Memory B cell (primary cell): ENCODE data around the gene MYLK4.

Source experiments
- ATAC-seq: fragments of 150-1000 bp; cut with Tn5 transposase; 2 replicates; pipeline ENCODE4 v1.10.0; 2021; ENCODE audit warnings: low read depth, mild to moderate bottlenecking, moderate library complexity
- DNase-seq, 2 donors: peaks; one replicate each; pipeline ENCODE4 v3.0.0; 2022; ENCODE audit warnings: low spot score in 2 of 2
- H3K27ac Mint-ChIP-seq: one replicate; pipeline ENCODE4 v1.8.0; 2022; ENCODE audit warnings: mild to moderate bottlenecking, moderate library complexity, mixed read lengths
- H3K27me3 Mint-ChIP-seq: one replicate; pipeline ENCODE4 v1.8.0; 2022; ENCODE audit warnings: mixed read lengths
- H3K36me3 Mint-ChIP-seq: one replicate; pipeline ENCODE4 v1.8.0; 2022; ENCODE audit warnings: mild to moderate bottlenecking, mixed read lengths
- H3K4me1 Mint-ChIP-seq: one replicate; pipeline ENCODE4 v1.8.0; 2022; ENCODE audit warnings: mixed read lengths
- H3K4me3 Mint-ChIP-seq: one replicate; pipeline ENCODE4 v1.8.0; 2022; ENCODE audit warnings: mild to moderate bottlenecking, moderate library complexity, mixed read lengths
- H3K9me3 Mint-ChIP-seq: one replicate; pipeline ENCODE4 v1.8.0; 2022; ENCODE audit warnings: mixed read lengths

MYLK4 gene

DNA sequence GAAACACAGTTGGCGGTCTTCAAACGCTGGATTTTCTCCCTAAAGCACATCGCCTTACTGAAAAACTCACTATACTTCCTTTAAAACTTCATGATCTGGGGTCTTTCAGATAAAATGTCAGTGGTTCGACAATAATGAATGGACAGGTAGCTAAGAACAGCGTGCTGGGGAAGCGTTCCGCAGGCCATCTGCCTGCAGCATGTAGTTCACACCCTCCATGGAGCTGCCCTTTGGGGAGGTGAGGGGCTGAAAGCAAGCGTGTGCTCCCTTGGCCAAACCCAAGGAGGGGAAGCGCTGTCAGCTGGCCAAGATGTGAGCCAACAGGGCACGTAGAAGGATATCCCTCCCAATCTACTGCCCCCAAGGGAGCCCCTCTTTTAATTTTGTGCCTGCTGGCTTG is 20.8 kb downstream of the MYLK4 start:
- Mint-ChIP-seq H3K4me3 (no peak overlapping the region), H3K27ac (no peak overlapping the region), H3K4me1 (peaks cover 13% of the 10 kb centered on the region), H3K36me3 (peaks cover 3% of the 10 kb centered on the region), H3K9me3 (peaks cover 3% of the 10 kb centered on the region), H3K27me3 (peaks cover 9% of the 10 kb centered on the region)
- ATAC-seq, result no peak
- DNase-seq, result no peak

DNA sequence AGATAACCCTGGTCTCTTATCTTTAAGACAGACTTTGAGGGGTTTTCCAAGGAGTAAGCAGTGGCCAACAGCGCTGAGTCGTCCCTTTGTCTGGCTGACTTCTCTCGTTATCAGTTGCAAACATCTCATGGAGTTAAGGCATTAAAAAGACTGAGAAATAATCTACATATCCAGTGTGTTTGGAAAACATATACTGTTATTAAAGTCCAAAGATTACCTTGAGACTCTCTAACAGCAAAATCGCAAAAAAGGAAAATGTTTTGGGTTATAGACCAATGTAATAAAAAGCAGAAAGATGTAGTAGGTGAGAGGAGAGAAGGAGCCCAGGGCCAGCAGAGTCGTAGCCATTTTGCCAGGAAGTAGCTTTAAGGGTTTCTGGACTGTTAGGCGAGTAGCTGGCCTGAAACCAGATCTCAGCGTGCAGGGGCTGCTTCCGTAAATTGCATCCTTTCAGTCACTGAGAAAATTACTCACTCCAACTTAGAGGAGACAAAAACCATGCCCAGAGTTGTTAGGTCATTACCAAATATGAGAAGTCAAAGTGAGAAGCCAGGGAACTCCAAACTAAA is 24.6 kb downstream of the MYLK4 start:
- H3K4me1 Mint-ChIP-seq, result peaks cover 6% of the 10 kb centered on the region
- H3K9me3 Mint-ChIP-seq, result peaks cover 5% of the 10 kb centered on the region
- peak overlapping the region; percentile 12 for H3K27ac Mint-ChIP-seq
- H3K27me3 Mint-ChIP-seq, result peaks cover 9% of the 10 kb centered on the region
- ATAC-seq (peak; percentile 53), DNase-seq (no peak)
- H3K36me3 Mint-ChIP-seq, result peaks cover 7% of the 10 kb centered on the region
- H3K4me3 Mint-ChIP-seq, result no peak overlapping the region

DNA sequence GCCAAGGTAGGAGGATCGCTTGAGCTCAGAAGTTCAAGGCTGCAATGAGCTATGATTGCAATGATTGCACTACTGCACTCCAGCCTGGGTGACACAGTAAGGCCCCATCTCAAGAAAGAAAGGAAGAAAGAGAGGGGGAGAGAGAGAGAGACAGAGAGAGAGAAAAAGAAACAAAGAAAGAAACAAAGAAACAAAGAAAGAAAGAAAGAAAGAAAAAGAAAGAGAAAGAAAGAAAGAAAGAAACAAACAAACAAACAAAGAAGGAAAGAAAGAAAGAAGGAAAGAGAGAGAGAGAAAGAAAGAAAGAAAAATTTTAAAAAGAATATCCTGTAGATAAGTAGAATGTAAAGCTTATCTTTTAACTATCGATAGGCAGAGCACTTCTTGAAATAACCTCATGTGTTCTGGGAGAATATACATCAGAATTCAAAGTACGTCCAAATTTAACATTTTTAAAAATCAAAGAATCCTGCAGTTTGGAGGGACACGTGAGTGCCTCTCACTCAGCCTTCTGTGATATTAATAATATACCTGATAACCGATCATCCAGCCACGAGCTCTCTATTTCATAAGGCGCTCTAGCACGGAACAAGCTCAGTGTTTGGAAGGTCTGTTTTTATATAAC is 25.2 kb downstream of the MYLK4 start:
- Mint-ChIP-seq H3K9me3 (peaks cover 6% of the 10 kb centered on the region), H3K4me1 (peaks cover 6% of the 10 kb centered on the region), H3K4me3 (no peak overlapping the region), H3K36me3 (peaks cover 9% of the 10 kb centered on the region), H3K27ac (no peak overlapping the region), H3K27me3 (peaks cover 9% of the 10 kb centered on the region)
- ATAC-seq (no peak), DNase-seq (no peak)

DNA sequence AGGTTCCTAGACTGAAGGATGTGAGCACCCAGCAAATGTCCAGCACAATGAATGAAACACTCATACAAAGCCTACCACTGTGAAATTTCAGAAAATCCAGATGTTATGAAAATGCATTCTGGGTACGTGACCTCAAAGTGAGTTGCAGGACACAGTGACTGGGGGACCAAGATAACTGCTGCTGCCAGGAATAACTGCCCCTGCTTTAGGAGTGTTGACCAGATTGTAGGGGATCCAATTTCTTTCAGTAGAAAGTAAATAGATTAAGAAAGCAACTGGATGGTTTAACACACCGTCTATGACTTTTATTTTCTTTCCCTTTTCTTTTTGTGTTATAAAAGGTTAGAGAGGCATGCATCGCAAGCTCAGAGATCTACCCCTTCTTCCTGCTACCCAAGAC is 29.5 kb downstream of the MYLK4 start:
- Mint-ChIP-seq H3K4me1 (peaks cover 11% of the 10 kb centered on the region), H3K36me3 (peaks cover 9% of the 10 kb centered on the region), H3K9me3 (peaks cover 6% of the 10 kb centered on the region)

DNA sequence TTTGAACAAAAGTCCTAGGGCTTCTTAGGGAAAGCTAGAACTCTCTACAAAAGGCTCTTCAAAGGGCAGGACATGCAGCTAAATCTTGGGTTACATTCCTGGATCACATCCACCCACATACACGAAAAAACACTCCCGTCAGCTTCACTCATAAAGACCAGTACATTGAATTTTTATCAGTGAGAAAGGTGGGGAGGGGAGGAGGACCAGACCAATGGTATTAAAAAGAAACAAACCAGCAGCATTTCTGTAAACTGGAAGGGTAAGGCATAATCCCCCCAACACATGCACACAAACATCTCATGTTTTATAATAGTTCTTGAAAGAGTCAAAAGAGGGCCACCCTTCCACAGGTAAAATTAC is 31.6 kb downstream of the MYLK4 start:
- Mint-ChIP-seq H3K9me3 (peaks cover 6% of the 10 kb centered on the region), H3K27me3 (no peaks in the 10 kb centered on the region), H3K4me1 (peaks cover 5% of the 10 kb centered on the region), H3K4me3 (no peak overlapping the region), H3K36me3 (peaks cover 9% of the 10 kb centered on the region), H3K27ac (no peak overlapping the region)
- ATAC-seq (no peak), DNase-seq (no peak)

More for the DNA sequence above, 29.5 kb downstream of the MYLK4 start:
- Mint-ChIP-seq H3K27me3 (no peaks in the 10 kb centered on the region), H3K27ac (no peak overlapping the region), H3K4me3 (no peak overlapping the region)
- ATAC-seq (no peak), DNase-seq (no peak)

DNA sequence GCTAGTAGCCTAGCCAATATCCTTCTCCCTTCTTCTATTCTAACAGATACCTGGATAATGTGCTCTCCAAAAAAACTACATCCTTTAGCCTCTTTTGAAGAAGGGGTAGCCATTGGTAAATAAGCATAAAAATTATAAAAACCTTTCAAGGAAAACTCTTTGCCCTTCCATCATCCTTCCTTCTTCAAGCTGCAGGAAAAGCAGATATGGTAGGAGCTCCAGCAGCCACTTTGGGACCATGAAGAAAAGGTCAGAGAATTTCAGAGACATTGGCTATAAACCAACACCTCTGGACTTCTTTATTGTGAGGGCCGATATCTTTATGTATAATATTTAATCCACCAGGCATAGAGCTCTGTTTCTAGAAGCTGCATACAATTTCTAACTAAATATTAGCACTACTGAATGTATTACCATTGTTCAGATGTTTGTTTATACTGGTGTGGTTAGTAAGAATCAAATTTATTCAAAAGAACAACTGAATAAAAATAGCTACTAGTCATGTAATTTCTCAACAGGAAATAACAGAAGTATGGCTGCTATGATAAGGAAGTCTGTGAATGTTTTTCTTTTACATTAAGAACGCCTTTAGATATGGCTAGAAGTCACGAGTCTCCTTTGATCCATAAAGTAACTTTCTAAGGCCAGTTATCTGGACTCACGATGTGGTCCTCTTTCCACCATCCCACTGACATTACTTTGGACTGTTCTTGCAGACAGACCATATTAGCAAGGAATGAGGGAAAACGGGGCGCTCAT is 32.2 kb downstream of the MYLK4 start:
- H3K4me1 Mint-ChIP-seq, result peaks cover 5% of the 10 kb centered on the region
- no peak for ATAC-seq
- peaks cover 9% of the 10 kb centered on the region for H3K36me3 Mint-ChIP-seq
- DNase-seq, result no peak
- no peaks in the 10 kb centered on the region for H3K27me3 Mint-ChIP-seq
- no peak overlapping the region for H3K27ac Mint-ChIP-seq
- H3K9me3 Mint-ChIP-seq, result peaks cover 6% of the 10 kb centered on the region
- no peak overlapping the region for H3K4me3 Mint-ChIP-seq

DNA sequence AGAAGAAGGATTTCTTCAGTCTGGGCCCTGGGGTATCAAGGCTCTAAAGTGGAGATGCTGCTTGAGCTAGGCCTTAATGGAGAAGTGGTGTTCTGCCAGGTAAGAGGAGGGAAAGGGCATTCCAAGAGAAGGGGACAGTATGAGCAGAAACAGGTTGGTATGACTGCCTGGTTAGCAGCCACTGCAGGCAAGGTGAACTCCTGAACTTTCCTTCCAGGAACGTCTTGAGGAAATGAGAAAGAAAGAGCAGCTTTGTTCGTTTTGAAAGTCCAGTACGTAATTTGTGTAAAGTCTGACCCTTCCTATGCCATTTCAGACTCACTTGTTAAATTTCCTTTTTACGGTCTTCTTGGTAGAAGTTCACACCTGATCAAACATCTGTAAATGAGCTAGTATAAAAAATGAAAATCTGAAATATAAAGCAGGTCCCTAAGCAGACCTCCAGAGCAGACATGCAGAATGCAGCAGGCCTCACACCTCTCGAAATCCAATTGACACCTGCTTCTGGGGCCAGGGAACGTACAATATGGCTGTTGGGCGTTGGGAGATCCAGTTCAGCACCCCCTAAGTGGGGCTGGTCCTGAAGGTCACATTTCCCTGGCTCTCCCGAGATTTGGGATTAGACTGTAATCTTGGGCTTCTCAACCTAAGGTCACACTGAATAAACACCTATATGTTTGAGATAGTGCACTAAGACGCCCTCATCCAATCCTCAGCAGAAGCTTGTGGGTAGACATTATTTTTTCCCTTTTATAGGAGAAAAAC is 33.6 kb downstream of the MYLK4 start:
- Mint-ChIP-seq H3K27ac (no peak overlapping the region), H3K27me3 (no peaks in the 10 kb centered on the region), H3K36me3 (peaks cover 8% of the 10 kb centered on the region), H3K4me1 (peaks cover 5% of the 10 kb centered on the region), H3K9me3 (peaks cover 2% of the 10 kb centered on the region), H3K4me3 (no peak overlapping the region)
- no peak for ATAC-seq
- no peak for DNase-seq

DNA sequence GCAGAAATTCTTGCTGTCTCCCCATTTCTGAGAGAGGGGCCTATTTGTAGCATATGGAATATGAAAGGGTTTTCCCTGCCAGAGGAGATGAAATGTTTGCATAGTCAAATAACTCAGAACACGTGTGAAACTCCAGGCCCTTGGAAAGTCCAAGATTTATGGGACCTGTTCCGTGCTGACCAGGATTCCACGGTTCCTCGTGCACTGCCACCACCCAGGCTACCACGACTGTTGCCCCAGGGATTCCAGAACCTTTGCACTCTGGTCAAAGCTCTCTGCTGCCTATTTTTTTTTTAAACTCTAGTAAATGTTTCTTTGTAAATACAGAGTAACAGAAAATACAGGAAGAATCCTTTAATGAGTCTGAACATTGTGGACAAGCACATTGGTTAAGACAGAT is 35.0 kb downstream of the MYLK4 start:
- peaks cover 5% of the 10 kb centered on the region for H3K4me1 Mint-ChIP-seq
- no peak overlapping the region for H3K4me3 Mint-ChIP-seq
- no peak for ATAC-seq
- H3K9me3 Mint-ChIP-seq, result peaks cover 1% of the 10 kb centered on the region
- H3K27ac Mint-ChIP-seq, result no peak overlapping the region
- peaks cover 2% of the 10 kb centered on the region for H3K36me3 Mint-ChIP-seq
- no peaks in the 10 kb centered on the region for H3K27me3 Mint-ChIP-seq
- no peak for DNase-seq

DNA sequence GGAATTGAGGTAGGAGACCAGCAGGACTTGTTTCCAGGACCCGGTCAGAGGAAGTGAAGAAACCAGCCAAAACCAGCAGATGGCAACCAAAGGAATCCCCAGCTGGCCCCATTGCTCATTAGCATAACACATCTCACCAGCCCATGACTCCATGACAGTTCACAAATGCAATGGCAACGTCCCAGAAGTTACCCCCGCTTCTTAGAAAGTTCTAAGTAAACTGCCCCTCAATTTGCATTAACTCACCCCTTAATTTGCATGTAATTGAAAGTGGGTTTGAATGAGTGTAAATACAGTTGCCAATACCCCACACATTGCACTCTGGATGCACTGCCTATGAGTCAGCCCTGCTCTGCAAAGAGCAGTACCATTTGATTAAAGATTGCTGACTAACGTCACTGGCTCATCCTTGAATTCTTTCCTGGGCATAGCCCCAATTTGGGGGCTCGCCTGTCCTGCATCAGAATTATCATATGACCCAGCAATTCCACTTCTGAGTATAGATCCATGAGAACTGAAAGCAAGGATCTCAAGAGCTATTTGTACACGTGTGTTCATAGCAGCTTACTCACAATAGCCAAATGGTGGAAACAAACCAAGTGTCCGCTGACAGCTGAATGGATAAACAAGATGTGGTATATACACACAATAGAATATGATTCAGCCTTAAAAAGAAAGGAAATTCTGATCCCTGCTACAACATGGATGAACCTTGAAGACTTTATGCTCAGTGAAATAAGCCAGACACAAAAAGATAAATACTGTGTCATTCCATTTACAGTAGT is 36.4 kb downstream of the MYLK4 start:
- Mint-ChIP-seq H3K36me3 (peaks cover 7% of the 10 kb centered on the region), H3K27me3 (peaks cover 3% of the 10 kb centered on the region), H3K9me3 (peaks cover 6% of the 10 kb centered on the region), H3K4me3 (no peak overlapping the region), H3K27ac (no peak overlapping the region), H3K4me1 (peaks cover 5% of the 10 kb centered on the region)
- ATAC-seq, result no peak
- no peak for DNase-seq

DNA sequence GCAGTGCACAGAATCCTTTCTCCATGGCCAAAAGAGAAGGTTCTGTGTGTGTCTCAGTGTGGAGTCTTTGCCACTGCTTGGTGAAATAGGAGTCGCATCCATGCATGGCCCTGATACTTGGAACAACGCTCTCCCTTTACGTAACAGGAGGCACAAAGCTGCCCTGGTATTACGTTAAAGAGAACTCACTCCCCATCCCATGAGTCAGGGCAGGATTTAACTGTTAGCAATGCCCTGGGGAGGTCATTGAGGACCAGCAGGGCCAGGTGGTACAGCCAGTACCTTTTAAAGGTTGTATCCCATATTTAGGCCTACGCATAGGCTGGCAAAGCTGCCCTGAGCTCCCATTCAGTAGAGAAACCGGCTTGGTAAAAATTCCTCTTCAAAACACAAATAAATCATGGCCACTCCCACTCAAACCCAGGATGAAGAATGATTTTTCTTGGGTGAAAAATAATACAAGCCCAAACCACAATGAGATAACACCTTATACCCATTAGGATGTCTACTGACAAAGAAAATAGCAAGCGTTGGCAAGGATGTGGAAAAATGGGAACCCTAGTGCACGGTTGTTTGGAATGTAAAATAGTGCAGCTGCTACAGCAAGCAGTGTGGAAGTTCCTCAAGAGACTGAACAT is 37.1 kb downstream of the MYLK4 start:
- Mint-ChIP-seq H3K27me3 (peaks cover 5% of the 10 kb centered on the region), H3K9me3 (peaks cover 9% of the 10 kb centered on the region), H3K27ac (no peak overlapping the region), H3K36me3 (peaks cover 7% of the 10 kb centered on the region), H3K4me3 (no peak overlapping the region), H3K4me1 (no peaks in the 10 kb centered on the region)
- no peak for DNase-seq
- no peak for ATAC-seq

DNA sequence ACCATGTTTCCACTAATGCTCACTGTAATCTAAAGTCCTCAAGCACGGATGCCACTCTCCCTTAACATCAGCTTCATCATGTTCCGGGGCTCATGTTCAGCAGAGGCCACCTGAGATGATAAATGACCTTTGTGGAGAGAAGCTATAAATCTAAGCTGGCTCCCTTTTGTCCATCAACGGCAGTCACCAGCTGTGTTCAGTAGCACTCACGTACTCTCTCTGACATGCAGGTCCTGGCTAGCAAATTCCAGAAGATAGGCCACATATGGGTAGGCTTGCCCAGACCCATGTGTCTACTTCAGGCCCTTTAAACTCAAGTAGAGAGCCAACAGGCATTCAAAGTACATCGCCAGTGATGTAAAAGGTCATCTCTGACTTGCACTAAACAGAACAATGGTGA is 38.6 kb downstream of the MYLK4 start:
- peaks cover 7% of the 10 kb centered on the region for H3K27me3 Mint-ChIP-seq
- H3K4me1 Mint-ChIP-seq, result no peaks in the 10 kb centered on the region
- peaks cover 7% of the 10 kb centered on the region for H3K36me3 Mint-ChIP-seq
- peaks cover 9% of the 10 kb centered on the region for H3K9me3 Mint-ChIP-seq
- ATAC-seq, result no peak
- no peak for DNase-seq
- no peak overlapping the region for H3K4me3 Mint-ChIP-seq
- H3K27ac Mint-ChIP-seq, result no peak overlapping the region

DNA sequence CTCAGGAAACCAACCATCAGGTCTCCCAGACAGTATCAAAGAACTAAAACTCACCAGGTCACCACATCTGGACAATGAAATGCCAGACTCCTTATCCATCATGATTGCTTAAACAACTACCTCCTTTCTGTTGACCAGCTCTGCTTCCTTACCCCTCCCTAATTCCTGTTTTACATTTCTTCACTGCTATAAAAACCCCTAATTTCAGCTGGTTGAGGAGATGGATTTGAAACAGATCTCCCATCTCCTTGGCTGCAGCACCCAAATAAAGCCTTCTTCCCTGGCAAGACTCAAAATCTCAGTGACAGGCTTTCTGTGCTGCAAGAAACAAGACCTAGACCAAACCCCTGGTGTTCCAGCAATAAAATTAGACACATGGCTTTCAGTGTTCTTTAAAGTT is 40.3 kb downstream of the MYLK4 start:
- peaks cover 7% of the 10 kb centered on the region for H3K36me3 Mint-ChIP-seq
- no peak overlapping the region for H3K27ac Mint-ChIP-seq
- H3K27me3 Mint-ChIP-seq, result peaks cover 7% of the 10 kb centered on the region
- H3K4me3 Mint-ChIP-seq, result no peak overlapping the region
- peaks cover 3% of the 10 kb centered on the region for H3K4me1 Mint-ChIP-seq
- DNase-seq, result no peak
- peaks cover 9% of the 10 kb centered on the region for H3K9me3 Mint-ChIP-seq
- ATAC-seq, result no peak

DNA sequence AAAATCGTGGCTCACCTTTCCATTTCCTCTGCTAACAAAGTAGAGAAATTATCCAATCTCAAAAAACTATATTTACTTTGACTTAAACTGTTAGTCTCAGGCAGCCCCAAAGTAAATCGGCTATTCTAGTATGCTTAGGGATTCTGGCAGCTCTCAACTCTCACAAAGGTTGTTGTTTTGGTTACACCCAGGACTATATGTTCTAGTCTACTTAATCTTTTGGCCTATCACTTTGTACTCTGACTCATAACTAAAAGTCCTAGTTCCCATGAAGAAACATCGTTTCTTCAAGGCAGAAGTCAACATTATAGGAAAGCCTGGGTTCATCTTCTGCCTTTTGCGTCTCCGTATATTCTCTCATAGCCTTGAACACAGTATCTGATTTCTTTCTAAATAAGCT is 42.3 kb downstream of the MYLK4 start:
- H3K27ac Mint-ChIP-seq, result no peak overlapping the region
- peaks cover 9% of the 10 kb centered on the region for H3K9me3 Mint-ChIP-seq
- H3K4me1 Mint-ChIP-seq, result peaks cover 3% of the 10 kb centered on the region
- DNase-seq (no peak), ATAC-seq (no peak)
- no peak overlapping the region for H3K4me3 Mint-ChIP-seq
- H3K27me3 Mint-ChIP-seq, result peaks cover 9% of the 10 kb centered on the region
- H3K36me3 Mint-ChIP-seq, result peaks cover 8% of the 10 kb centered on the region
